Measurements from ENCODE around the gene PSMB1.

Gene PSMB1

DNA sequence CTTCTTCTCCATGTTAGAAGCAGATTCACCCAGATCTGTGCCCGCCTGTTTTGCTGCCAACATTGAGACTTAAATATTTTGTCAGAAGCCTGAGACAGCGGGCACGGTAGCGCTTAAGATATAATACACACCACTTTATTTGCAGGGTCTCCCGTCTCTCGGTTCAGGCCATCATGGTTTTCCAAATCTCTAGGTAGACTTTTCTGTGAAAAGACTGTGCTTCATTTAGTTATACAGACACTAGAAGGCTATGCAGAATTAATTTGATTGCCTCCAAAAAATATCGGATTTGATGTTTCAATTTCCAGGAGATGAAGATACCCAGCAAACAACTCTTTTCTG is 1.7 kb upstream of the PSMB1 start:
- TF ChIP-seq CTCF (IDR thresholded peaks at IDR 0.05; ENCODE audit: borderline replicate concordance, insufficient read depth, low read depth, low read length), result no peak
- peak overlapping the region; percentile 74 for H3K4me3 ChIP-seq (ENCODE audit: low read depth, low read length)

DNA sequence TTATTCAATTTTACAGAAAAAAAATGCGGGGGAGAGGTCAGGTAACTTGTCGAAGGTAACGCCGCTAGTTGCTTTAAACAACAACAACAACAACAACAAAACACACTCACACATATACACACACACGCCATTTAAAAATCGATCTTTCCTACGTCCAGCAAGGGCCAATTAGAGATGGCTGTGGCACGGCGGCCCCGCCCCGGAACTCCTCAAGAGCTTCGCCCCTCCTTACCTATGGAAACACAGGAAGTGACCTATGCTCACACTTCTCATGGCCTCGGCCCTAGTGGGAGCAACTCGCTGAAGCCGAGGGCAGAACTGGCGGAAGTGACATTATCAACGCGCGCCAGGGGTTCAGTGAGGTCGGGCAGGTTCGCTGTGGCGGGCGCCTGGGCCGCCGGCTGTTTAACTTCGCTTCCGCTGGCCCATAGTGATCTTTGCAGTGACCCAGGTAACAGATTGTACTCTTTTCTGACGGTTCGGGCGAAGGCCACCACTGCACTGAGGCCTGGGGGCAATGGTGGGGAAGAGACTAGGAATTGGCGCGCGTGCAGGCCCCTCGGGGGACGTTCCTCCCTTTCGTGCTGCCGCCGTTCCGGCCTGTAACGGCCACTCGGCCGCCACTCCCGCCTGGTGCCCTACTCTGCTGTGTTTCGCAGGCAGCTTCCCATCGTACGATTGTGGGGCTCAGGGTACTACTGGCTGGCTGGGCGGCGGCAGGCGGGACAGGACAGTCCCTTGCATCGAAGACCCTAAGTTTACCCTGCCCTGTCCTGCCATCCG is 1.1 kb upstream of the PSMB1 start, which contains the start of gene TBP:
TSS of gene TBP (plus strand) at position 357 of the 783 bp plus-strand sequence. CDS start 2,661 bp downstream, outside the sequence.
- TF ChIP-seq CTCF (IDR thresholded peaks at IDR 0.05; ENCODE audit: borderline replicate concordance, insufficient read depth, low read depth, low read length), result no peak
- peak within 1 kb of the TSS; percentile 74 for H3K4me3 ChIP-seq (ENCODE audit: low read depth, low read length)

DNA sequence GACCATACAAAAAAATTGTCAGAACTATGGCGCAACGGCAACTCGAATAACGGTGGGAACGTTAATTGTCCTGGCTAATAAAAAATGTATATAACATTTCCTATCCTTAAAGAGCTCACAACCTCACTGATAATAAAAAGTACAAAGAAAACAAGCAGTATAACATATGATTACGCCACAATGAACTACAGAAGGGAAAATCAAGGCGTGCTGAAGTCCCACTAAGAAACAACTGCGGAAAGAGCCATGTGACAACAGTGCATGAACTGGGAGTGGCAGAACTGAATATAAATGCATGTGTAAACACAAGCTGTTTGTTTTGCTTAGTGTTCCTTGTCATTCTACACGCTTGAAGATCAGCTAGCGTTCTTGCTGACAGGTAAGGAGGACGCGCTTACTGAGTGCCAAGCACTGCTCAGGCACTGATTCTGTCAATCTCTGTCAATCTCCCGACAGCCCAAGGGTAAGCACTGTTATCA is 466 bp upstream of the PSMB1 start:
- peak overlapping the region; percentile 60 for H3K4me3 ChIP-seq (ENCODE audit: low read depth, low read length)
- TF ChIP-seq CTCF (IDR thresholded peaks at IDR 0.05; ENCODE audit: borderline replicate concordance, insufficient read depth, low read depth, low read length), result no peak

GRCh38 chr6:170545405-170545804 is 7.7 kb downstream of the PSMB1 start:
- TF ChIP-seq CTCF (IDR thresholded peaks at IDR 0.05; ENCODE audit: borderline replicate concordance, insufficient read depth, low read depth, low read length), result no peak
- no peak overlapping the region for H3K4me3 ChIP-seq (ENCODE audit: low read depth, low read length)

DNA sequence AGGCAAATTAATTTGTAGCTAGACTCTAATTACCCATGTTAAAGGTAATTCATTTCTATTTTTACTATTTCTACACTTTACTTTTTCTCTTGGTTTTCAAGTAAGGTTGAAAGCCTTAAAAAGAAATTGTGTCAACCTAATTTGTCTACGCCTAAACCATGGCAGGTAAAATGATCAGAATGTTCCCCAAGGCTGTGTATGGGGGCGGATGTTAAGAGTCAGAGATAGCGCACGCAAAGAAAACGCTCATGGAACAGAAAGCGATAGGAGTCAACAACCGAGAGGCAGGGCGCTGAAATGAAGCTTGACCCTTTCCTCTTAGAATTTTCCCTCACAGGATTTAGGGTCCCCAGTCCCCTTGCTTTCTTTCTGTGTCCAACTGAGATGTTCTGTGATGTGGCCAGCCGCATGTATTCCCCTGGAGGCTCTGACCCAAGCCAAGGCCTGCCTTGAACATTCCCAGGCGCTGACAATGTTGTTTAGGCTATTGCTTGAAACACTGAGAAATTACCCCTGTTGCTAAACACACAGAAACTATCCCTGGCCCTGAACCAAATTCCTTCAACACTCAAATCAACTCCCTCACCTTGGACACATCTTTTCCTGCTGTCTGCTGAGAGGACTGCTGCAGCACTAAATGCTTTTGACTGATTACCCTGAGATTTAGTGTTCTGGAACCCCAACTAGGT is 10.9 kb downstream of the PSMB1 start:
- TF ChIP-seq CTCF (IDR thresholded peaks at IDR 0.05; ENCODE audit: borderline replicate concordance, insufficient read depth, low read depth, low read length), result no peak
- H3K4me3 ChIP-seq (ENCODE audit: low read depth, low read length), result no peak overlapping the region

DNA sequence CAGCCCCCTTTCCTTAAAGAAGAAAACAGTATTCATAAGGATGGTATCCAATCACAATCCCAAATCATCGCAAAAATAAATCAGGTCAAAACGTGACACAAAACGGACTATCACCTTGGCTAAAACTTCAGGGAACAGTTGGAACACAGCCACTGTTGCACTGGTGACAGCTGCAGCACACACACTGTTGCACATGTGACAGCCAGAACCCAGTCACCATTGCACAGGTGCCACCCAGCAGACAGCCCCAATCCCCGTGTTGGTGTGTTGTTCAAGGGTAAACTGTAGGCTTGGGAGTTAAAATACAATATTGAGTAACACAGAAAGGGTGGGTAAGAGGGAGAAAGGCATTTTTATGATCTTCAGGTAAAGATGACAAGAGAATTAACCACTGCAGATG is 15.8 kb downstream of the PSMB1 start:
- no peak for TF ChIP-seq CTCF (IDR thresholded peaks at IDR 0.05; ENCODE audit: borderline replicate concordance, insufficient read depth, low read depth, low read length)
- no peak overlapping the region for H3K4me3 ChIP-seq (ENCODE audit: low read depth, low read length)

- no peak overlapping the region for H3K4me3 ChIP-seq (ENCODE audit: low read depth, low read length)
- no peak for TF ChIP-seq CTCF (IDR thresholded peaks at IDR 0.05; ENCODE audit: borderline replicate concordance, insufficient read depth, low read depth, low read length)
These were observed 16.4 kb downstream of the PSMB1 start for GRCh38 chr6:170536671-170537070.
